K562 (cell line): ENCODE measurements around the gene TEX51. TPM values are rescaled to one million over a fixed set of nuclear protein-coding genes. Genes with fewer than 3 reads are reported as not detected.

ENCODE experiments used
- ATAC-seq: fragments of 200-7000 bp; cut with Tn5 transposase; 3 replicates; pipeline ENCODE4 v1.9.1; 2020; ENCODE audit warnings: moderate library complexity
- BruUV-seq: library from RNA; stranded (reverse); fragments of 400-500 nt; replicated peaks from 2 replicates; lab custom pipeline; 2021; lab: Mats Ljungman, UMichigan
- CTCF ChIA-PET: fragments of 300-600 bp; formaldehyde crosslinking; extraction: SDS; loops from one replicate; lab custom pipeline; 2021; ENCODE audit warnings: low intra/inter-chr PET ratio; lab: Yijun Ruan, JAX
- POLR2A ChIA-PET: fragments of 300-600, 350-650 bp; sonication (Branson Sonifier 250); formaldehyde crosslinking; extraction: SDS; loops from one replicate; lab custom pipeline; 2021; ENCODE audit warnings: antibody characterized with exemption, inconsistent platforms; lab: Yijun Ruan, JAX
- DNase-seq, 4 experiments: peaks; one replicate each; pipeline versions ENCODE4 v3.0.0 to v3.0.0-alpha.2; 2011 to 2018; ENCODE audit warnings: low spot score in 3 of 4, mixed read lengths in 3 of 4; ENCODE audit errors: extremely low read depth in 1 of 4
- FAIRE-seq: peaks from 2 replicates; lab custom pipeline; 2011; peaks lifted over from hg19 to GRCh38; lab: Jason Lieb, UNC
- H2AFZ ChIP-seq: 2 replicates; pipeline ENCODE4 v1.6.0; 2011; ENCODE audit warnings: low read depth, low read length, control low read depth, inconsistent platforms
- H3K27ac ChIP-seq: fragments of 200-600 bp; 3 replicates; pipeline ENCODE4 v1.8.0; 2011; ENCODE audit warnings: low read depth, mild to moderate bottlenecking, control low read depth, inconsistent platforms, low read length, moderate library complexity, mixed read lengths; ENCODE audit errors: extremely low read depth
- H3K27me3 ChIP-seq, 2 experiments: fragments of 300-600 bp in 1 of 2; 2 replicates in 1 of 2; 3 replicates in 1 of 2; pipeline versions ENCODE4 v1.6.0 to v1.8.0; 2011; ENCODE audit warnings: inconsistent platforms in 2 of 2, low read length in 2 of 2, mild to moderate bottlenecking in 1 of 2, mixed read lengths in 1 of 2, moderate library complexity in 1 of 2; ENCODE audit not compliant: control insufficient read depth in 2 of 2, insufficient read depth in 2 of 2
- H3K36me3 ChIP-seq: fragments of 300-600 bp; 3 replicates; pipeline ENCODE4 v1.8.0; 2011; ENCODE audit warnings: mild to moderate bottlenecking, low read length, inconsistent platforms; ENCODE audit not compliant: control insufficient read depth, insufficient read depth
- H3K4me1 ChIP-seq, 2 experiments: fragments of 200-600 bp in 1 of 2; replicated peaks in 1 of 2; 2 replicates in 1 of 2; 3 replicates in 1 of 2; pipeline versions ENCODE4 v1.5.1 to v1.8.0; 2011; ENCODE audit warnings: inconsistent platforms in 2 of 2, low read length in 2 of 2, mild to moderate bottlenecking in 1 of 2, mixed read lengths in 1 of 2, moderate library complexity in 1 of 2; ENCODE audit not compliant: control insufficient read depth in 2 of 2, insufficient read depth in 2 of 2
- H3K4me2 ChIP-seq: 2 replicates; pipeline ENCODE4 v1.6.1; 2011; ENCODE audit warnings: low read length, control low read depth, inconsistent platforms, mixed read lengths; ENCODE audit not compliant: insufficient read depth
- H3K4me3 ChIP-seq: fragments of 200-600 bp; sonication (generic), shearing (Covaris generic); 2 replicates; pipeline ENCODE4 v1.5.1; 2016; ENCODE audit warnings: control low read depth, inconsistent platforms
- H3K79me2 ChIP-seq: fragments of 200-600 bp; 3 replicates; pipeline ENCODE4 v1.8.0; 2011; ENCODE audit warnings: low read length, inconsistent platforms; ENCODE audit not compliant: control insufficient read depth, insufficient read depth
- H3K9ac ChIP-seq, 2 experiments: 2 replicates each; pipeline versions ENCODE4 v1.6.0 to v1.6.1; 2011; ENCODE audit warnings: low read depth in 2 of 2, low read length in 2 of 2, control low read depth in 1 of 2, inconsistent platforms in 1 of 2, mild to moderate bottlenecking in 1 of 2, mixed read lengths in 1 of 2; ENCODE audit not compliant: insufficient read depth in 1 of 2
- H3K9me1 ChIP-seq: one replicate; pipeline ENCODE4 v1.6.0; 2011; ENCODE audit warnings: inconsistent platforms, mild to moderate bottlenecking, low read length, moderate library complexity; ENCODE audit not compliant: control insufficient read depth, insufficient read depth
- H3K9me3 ChIP-seq: replicated peaks from 2 replicates; pipeline ENCODE4 v1.5.1; 2011; ENCODE audit warnings: low read depth, low read length, inconsistent platforms; ENCODE audit not compliant: control insufficient read depth, insufficient read depth
- H4K20me1 ChIP-seq: replicated peaks from 2 replicates; pipeline ENCODE4 v1.6.1; 2011; ENCODE audit warnings: low read length, inconsistent platforms, mixed read lengths; ENCODE audit not compliant: control insufficient read depth, insufficient read depth
- ARHGAP35 ChIP-seq: fragments of 450-650 bp; IDR thresholded peaks from 2 replicates; pipeline ENCODE4 v1.6.1; 2018; ENCODE audit not compliant: partially characterized antibody
- BRF2 ChIP-seq: IDR thresholded peaks from 3 replicates; pipeline ENCODE4 v1.6.1; 2011; ENCODE audit warnings: borderline replicate concordance, mild to moderate bottlenecking; ENCODE audit not compliant: insufficient read length, insufficient read depth
- DLX4 ChIP-seq: fragments of 250-450 bp; sonication (Bioruptor Pico); IDR thresholded peaks from 2 replicates; pipeline ENCODE4 v1.6.1; 2021; ENCODE audit warnings: mild to moderate bottlenecking
- ETV1 ChIP-seq: fragments of 450-650 bp; conservative IDR thresholded peaks from 2 replicates; pipeline ENCODE4 v1.6.1; 2016; ENCODE audit warnings: missing genetic modification characterization, control low read depth, low read depth, missing compliant biosample characterization
- GTF3C2 ChIP-seq: IDR thresholded peaks from 3 replicates; pipeline ENCODE4 v1.6.1; 2011; ENCODE audit warnings: borderline replicate concordance, mild to moderate bottlenecking, moderate library complexity; ENCODE audit not compliant: insufficient read length; ENCODE audit errors: extremely low read depth
- L3MBTL2 ChIP-seq: fragments of 450-650 bp; IDR thresholded peaks from 2 replicates; pipeline ENCODE4 v1.6.1; 2016; ENCODE audit warnings: mild to moderate bottlenecking, moderate library complexity
- NUFIP1 ChIP-seq: fragments of 450-650 bp; IDR thresholded peaks from 2 replicates; pipeline ENCODE4 v1.6.1; 2018; ENCODE audit not compliant: partially characterized antibody
- PTTG1 ChIP-seq: fragments of 450-650 bp; IDR thresholded peaks from 2 replicates; pipeline ENCODE4 v1.6.1; 2016; ENCODE audit warnings: low read depth, mild to moderate bottlenecking, missing genetic modification characterization, missing compliant biosample characterization
- SIX5 ChIP-seq, 2 experiments: IDR thresholded peaks; 2 replicates each; pipeline ENCODE4 v1.6.1; 2011; ENCODE audit warnings: low read length in 2 of 2, borderline replicate concordance in 1 of 2, low read depth in 1 of 2, mild to moderate bottlenecking in 1 of 2, moderate library complexity in 1 of 2; ENCODE audit not compliant: insufficient read depth in 1 of 2
- STAG1 ChIP-seq: sonication (generic); formaldehyde crosslinking; IDR thresholded peaks from 2 replicates; pipeline ENCODE4 v1.5.0; 2020; ENCODE audit warnings: missing genetic modification reagents, borderline replicate concordance
- TBL1XR1 ChIP-seq, 2 experiments: IDR thresholded peaks; 2 replicates each; pipeline ENCODE4 v1.6.1; 2012; ENCODE audit warnings: improper control_type of control experiment in 2 of 2, low read length in 2 of 2, mild to moderate bottlenecking in 1 of 2
- USF1 ChIP-seq: sonication (generic); formaldehyde crosslinking; IDR thresholded peaks from 2 replicates; pipeline ENCODE4 v1.9.0; 2022; ENCODE audit warnings: mild to moderate bottlenecking, missing genetic modification reagents
- WHSC1 ChIP-seq: IDR thresholded peaks from one replicate; pipeline ENCODE4 v1.6.1; 2012; ENCODE audit warnings: low read length, control low read depth, inconsistent platforms
- ZNF512 ChIP-seq: IDR thresholded peaks from 2 replicates; pipeline ENCODE4 v1.6.1; 2016; ENCODE audit warnings: missing genetic modification characterization, missing compliant biosample characterization
- ZNF57 ChIP-seq: fragments of 450-650 bp; formaldehyde crosslinking; IDR thresholded peaks from 2 replicates; pipeline ENCODE4 v1.4.0; 2020; ENCODE audit warnings: mild to moderate bottlenecking, moderate library complexity
- WGBS: fragments of 100-300 bp; shearing (Covaris generic); methylation state at CpG from one replicate; pipeline ENCODE4 v1.1.6; 2016; ENCODE audit warnings: low coverage, mixed read lengths; ENCODE audit not compliant: insufficient coverage; ENCODE audit errors: missing lambda C conversion rate; 5-methylcytosine and 5-hydroxymethylcytosine counted together
- in situ Hi-C: fragments of 300-500 bp; cut with MboI; formaldehyde crosslinking; loops from 4 replicates; pipeline ENCODE4 v1.15.0; 2018; ENCODE audit warnings: inconsistent platforms, mixed read lengths
- intact Hi-C: fragments of 100-400 bp; cut with micrococcal nuclease; formaldehyde crosslinking; loops from 2 replicates; pipeline ENCODE4 v1.14.2; 2022
- polyA plus RNA-seq, 8 experiments: library from polyadenylated mRNA; depleted of rRNA in 4 of 8; stranded (reverse) in 5 of 8; unstranded in 3 of 8; fragments of >200 nt; fragmentation: Nextera tagmentation in 2 of 8; fragmentation: Illumina TruSeq in 1 of 8; extraction: Ambion mirVana in 2 of 8; extraction: Trizol in 1 of 8; gene quantifications; 2 replicates each; pipeline versions ENCODE4 v1.2.1 to v1.2.3, GENCODE V29; 2011 to 2014; ENCODE audit warnings: inconsistent platforms in 1 of 8, missing spikeins in 1 of 8
- total RNA-seq, 7 experiments: library from RNA; depleted of rRNA in 6 of 7; stranded (reverse); fragments of >200 nt in 6 of 7; fragmentation: Illumina TruSeq in 2 of 7; extraction: Trizol in 2 of 7; gene quantifications; 2 replicates each; pipeline versions ENCODE4 v1.2.1 to v1.2.3, GENCODE V29; 2011 to 2021; ENCODE audit warnings: low replicate concordance in 1 of 7

The TEX51 gene
- total and polyA plus RNA-seq, 9 of the 15 experiments (the other 6 are each of a cell fraction or from before 2014, with no cell fraction given), result not detected

GRCh38 chr2:126914811-126915500, 16.3 kb downstream of the TEX51 start:
- no peak overlapping the region for H3K4me3 ChIP-seq
- no peaks in the 10 kb centered on the region for H4K20me1 ChIP-seq
- ATAC-seq (no peak), FAIRE-seq (no peak), DNase-seq (no peak)
- BruUV-seq, result no TSS peak
- in situ Hi-C loops, result no loop called here
- H3K9me3 ChIP-seq, result no peaks in the 10 kb centered on the region
- WGBS, result 0% methylated on average over 14 of the region's 14 CpGs
- H3K79me2 ChIP-seq, result no peaks in the 10 kb centered on the region
- H3K9me1 ChIP-seq, result no peaks in the 10 kb centered on the region
- intact Hi-C loops, result no loop called here
- H3K4me1 ChIP-seq, result no peaks in the 10 kb centered on the region
- POLR2A ChIA-PET, result interaction anchor here (0.7 kb wide), 1 partner anchor 32 kb away, joined by 3 read pairs; no protein-coding TSS in a partner anchor
- H2AFZ ChIP-seq, result no peak overlapping the region
- no peak overlapping the region for H3K9ac ChIP-seq
- H3K27ac ChIP-seq, result no peak overlapping the region
- peaks cover 0 to 10% of the 10 kb centered on the region in 2 experiments; a peak in 3 of 5 replicates for H3K27me3 ChIP-seq
- no peak overlapping the region for H3K4me2 ChIP-seq
- CTCF ChIA-PET, result no interaction called here
- H3K36me3 ChIP-seq, result no peaks in the 10 kb centered on the region
- TF ChIP-seq L3MBTL2 (no peak), PTTG1 (tag) (no peak), NUFIP1 (no peak), BRF2 (no peak), ARHGAP35 (no peak), USF1 (CRISPR knock-in tag) (no peak), ZNF57 (CRISPR knock-in tag) (no peak), ZNF512 (tag) (no peak), TBL1XR1 (IDR thresholded peaks at IDR 0.05; ENCODE audit: low read length in 2 of 2) (no peak), DLX4 (no peak), SIX5 (IDR thresholded peaks at IDR 0.05; ENCODE audit: borderline replicate concordance in 1 of 2, insufficient read depth in 1 of 2, low read depth in 1 of 2, low read length in 2 of 2) (no peak), WHSC1 (no peak), STAG1 (CRISPR knock-in tag) (no peak), GTF3C2 (no peak), ETV1 (tag) (no peak)
